HL-60 (cell line): ENCODE measurements around the gene ICOS.

Source experiments
- GABPA ChIP-seq: IDR thresholded peaks from 2 replicates; pipeline ENCODE4 v1.6.1; 2012; ENCODE audit warnings: low read depth
- POLR2AphosphoS5 ChIP-seq: IDR thresholded peaks from 2 replicates; pipeline ENCODE4 v1.6.1; 2012; ENCODE audit warnings: low read depth
- SPI1 ChIP-seq: IDR thresholded peaks from 2 replicates; pipeline ENCODE4 v1.6.1; 2012; ENCODE audit warnings: low read depth, mild to moderate bottlenecking, borderline replicate concordance
- TF ChIP-seq, protein P1 (sequence below): IDR thresholded peaks from one replicate; pipeline ENCODE4 v1.5.1; 2011; ENCODE audit warnings: low read length, control low read depth, inconsistent platforms; ENCODE audit not compliant: insufficient read depth
- TF ChIP-seq, protein P2 (sequence below): IDR thresholded peaks from 2 replicates; pipeline ENCODE4 v1.6.1; 2012; ENCODE audit warnings: low read depth; ENCODE audit not compliant: insufficient replicate concordance

GRCh38 chr2:203987959-203988358 lies 51.4 kb downstream of the ICOS start:
- TF ChIP-seq, protein P1, sequence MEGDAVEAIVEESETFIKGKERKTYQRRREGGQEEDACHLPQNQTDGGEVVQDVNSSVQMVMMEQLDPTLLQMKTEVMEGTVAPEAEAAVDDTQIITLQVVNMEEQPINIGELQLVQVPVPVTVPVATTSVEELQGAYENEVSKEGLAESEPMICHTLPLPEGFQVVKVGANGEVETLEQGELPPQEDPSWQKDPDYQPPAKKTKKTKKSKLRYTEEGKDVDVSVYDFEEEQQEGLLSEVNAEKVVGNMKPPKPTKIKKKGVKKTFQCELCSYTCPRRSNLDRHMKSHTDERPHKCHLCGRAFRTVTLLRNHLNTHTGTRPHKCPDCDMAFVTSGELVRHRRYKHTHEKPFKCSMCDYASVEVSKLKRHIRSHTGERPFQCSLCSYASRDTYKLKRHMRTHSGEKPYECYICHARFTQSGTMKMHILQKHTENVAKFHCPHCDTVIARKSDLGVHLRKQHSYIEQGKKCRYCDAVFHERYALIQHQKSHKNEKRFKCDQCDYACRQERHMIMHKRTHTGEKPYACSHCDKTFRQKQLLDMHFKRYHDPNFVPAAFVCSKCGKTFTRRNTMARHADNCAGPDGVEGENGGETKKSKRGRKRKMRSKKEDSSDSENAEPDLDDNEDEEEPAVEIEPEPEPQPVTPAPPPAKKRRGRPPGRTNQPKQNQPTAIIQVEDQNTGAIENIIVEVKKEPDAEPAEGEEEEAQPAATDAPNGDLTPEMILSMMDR, result no peak
- TF ChIP-seq GABPA (no peak), SPI1 (no peak), POLR2AphosphoS5 (no peak)
- TF ChIP-seq, protein P2, sequence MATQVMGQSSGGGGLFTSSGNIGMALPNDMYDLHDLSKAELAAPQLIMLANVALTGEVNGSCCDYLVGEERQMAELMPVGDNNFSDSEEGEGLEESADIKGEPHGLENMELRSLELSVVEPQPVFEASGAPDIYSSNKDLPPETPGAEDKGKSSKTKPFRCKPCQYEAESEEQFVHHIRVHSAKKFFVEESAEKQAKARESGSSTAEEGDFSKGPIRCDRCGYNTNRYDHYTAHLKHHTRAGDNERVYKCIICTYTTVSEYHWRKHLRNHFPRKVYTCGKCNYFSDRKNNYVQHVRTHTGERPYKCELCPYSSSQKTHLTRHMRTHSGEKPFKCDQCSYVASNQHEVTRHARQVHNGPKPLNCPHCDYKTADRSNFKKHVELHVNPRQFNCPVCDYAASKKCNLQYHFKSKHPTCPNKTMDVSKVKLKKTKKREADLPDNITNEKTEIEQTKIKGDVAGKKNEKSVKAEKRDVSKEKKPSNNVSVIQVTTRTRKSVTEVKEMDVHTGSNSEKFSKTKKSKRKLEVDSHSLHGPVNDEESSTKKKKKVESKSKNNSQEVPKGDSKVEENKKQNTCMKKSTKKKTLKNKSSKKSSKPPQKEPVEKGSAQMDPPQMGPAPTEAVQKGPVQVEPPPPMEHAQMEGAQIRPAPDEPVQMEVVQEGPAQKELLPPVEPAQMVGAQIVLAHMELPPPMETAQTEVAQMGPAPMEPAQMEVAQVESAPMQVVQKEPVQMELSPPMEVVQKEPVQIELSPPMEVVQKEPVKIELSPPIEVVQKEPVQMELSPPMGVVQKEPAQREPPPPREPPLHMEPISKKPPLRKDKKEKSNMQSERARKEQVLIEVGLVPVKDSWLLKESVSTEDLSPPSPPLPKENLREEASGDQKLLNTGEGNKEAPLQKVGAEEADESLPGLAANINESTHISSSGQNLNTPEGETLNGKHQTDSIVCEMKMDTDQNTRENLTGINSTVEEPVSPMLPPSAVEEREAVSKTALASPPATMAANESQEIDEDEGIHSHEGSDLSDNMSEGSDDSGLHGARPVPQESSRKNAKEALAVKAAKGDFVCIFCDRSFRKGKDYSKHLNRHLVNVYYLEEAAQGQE, result no peak
